DND-41 (cell line): ENCODE measurements around the gene LHFPL4.

ENCODE experiments used
- EZH2 ChIP-seq: IDR thresholded peaks from 3 replicates; pipeline ENCODE4 v1.6.1; 2012; ENCODE audit warnings: borderline replicate concordance, low read depth, mild to moderate bottlenecking, moderate library complexity, low read length, inconsistent platforms; ENCODE audit not compliant: severe bottlenecking
- TF ChIP-seq, protein P1 (sequence below): IDR thresholded peaks from 2 replicates; pipeline ENCODE4 v1.5.1; 2012; ENCODE audit warnings: borderline replicate concordance, low read length, moderate library complexity, mild to moderate bottlenecking; ENCODE audit not compliant: poor library complexity, severe bottlenecking; ENCODE audit errors: extremely low read depth

DNA sequence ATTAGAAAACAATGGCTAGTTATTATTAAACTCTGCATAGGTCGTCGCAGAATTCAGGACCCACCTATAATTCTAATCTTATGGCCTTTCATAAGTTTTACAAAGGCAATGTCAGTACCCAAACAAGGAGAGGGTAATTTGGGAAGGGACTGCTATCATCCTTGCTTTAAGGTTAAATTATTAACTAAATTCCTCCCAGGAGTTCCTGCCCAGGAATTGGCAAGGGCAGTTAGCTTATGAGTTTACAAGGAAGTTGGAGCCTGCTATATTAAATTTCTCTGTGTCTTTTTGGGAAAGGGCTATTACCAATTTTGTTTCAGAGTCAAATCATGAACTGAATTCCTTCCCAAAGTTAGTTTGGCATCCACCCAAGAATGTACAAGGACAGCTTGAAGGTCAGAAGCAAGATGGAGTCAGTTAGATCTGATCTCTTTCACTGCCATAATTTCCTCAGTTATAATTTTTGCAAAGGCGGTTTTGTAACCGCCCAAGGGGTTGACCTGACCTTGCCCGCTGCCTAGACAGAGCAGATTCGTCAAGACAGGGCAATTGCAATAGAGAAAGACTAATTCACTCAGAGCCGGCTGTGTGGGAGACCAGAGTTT is 45.3 kb upstream of the LHFPL4 start:
- TF ChIP-seq, protein P1, sequence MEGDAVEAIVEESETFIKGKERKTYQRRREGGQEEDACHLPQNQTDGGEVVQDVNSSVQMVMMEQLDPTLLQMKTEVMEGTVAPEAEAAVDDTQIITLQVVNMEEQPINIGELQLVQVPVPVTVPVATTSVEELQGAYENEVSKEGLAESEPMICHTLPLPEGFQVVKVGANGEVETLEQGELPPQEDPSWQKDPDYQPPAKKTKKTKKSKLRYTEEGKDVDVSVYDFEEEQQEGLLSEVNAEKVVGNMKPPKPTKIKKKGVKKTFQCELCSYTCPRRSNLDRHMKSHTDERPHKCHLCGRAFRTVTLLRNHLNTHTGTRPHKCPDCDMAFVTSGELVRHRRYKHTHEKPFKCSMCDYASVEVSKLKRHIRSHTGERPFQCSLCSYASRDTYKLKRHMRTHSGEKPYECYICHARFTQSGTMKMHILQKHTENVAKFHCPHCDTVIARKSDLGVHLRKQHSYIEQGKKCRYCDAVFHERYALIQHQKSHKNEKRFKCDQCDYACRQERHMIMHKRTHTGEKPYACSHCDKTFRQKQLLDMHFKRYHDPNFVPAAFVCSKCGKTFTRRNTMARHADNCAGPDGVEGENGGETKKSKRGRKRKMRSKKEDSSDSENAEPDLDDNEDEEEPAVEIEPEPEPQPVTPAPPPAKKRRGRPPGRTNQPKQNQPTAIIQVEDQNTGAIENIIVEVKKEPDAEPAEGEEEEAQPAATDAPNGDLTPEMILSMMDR = no peak
- TF ChIP-seq EZH2 = no peak
